IPS-18a (cell line): Measurements from ENCODE around the gene UBE2I.
A peak's percentile ranks its signal among the peaks of the same experiment; 100 is the strongest.

Source experiments
- H3K27ac ChIP-seq: one replicate; pipeline ENCODE4 v1.5.1; 2013; ENCODE audit warnings: low read length
- H3K27me3 ChIP-seq: one replicate; pipeline ENCODE4 v1.6.1; 2013; ENCODE audit warnings: mild to moderate bottlenecking, low read length; ENCODE audit not compliant: control insufficient read depth, insufficient read depth
- H3K36me3 ChIP-seq: one replicate; pipeline ENCODE4 v1.6.1; 2013; ENCODE audit warnings: low read depth, low read length; ENCODE audit not compliant: control insufficient read depth
- H3K4me1 ChIP-seq: one replicate; pipeline ENCODE4 v1.6.1; 2013; ENCODE audit warnings: low read depth, low read length; ENCODE audit not compliant: control insufficient read depth
- H3K4me3 ChIP-seq: one replicate; pipeline ENCODE4 v1.5.1; 2013; ENCODE audit warnings: low read length
- H3K9ac ChIP-seq: one replicate; pipeline ENCODE4 v1.6.1; 2013; ENCODE audit warnings: mild to moderate bottlenecking, low read length, moderate library complexity
- H3K9me3 ChIP-seq: one replicate; pipeline ENCODE4 v1.6.1; 2013; ENCODE audit warnings: low read depth, low read length; ENCODE audit not compliant: control insufficient read depth

The UBE2I gene

GRCh38 chr16:1308977-1309885 is at the start of gene UBE2I:
UBE2I (plus strand) TSS chr16:1309636; CDS start chr16:1314031, 4,395 bp downstream.
- H3K27me3 ChIP-seq: no peaks in the 10 kb centered on the region
- peaks cover 10% of the 10 kb centered on the region for H3K36me3 ChIP-seq
- peak within 1 kb of the TSS; percentile 99 for H3K9ac ChIP-seq
- peak within 1 kb of the TSS; percentile 92 for H3K4me3 ChIP-seq
- peaks cover 3% of the 10 kb centered on the region for H3K4me1 ChIP-seq
- H3K27ac ChIP-seq: peak within 1 kb of the TSS; percentile 100
- no peaks in the 10 kb centered on the region for H3K9me3 ChIP-seq

GRCh38 chr16:1259760-1260068 is 49.7 kb upstream of the UBE2I start:
- peaks cover 43% of the 10 kb centered on the region for H3K27me3 ChIP-seq
- no peaks in the 10 kb centered on the region for H3K9me3 ChIP-seq
- H3K4me3 ChIP-seq: no peak overlapping the region
- no peaks in the 10 kb centered on the region for H3K36me3 ChIP-seq
- H3K27ac ChIP-seq: no peak overlapping the region
- no peak overlapping the region for H3K9ac ChIP-seq
- H3K4me1 ChIP-seq: no peaks in the 10 kb centered on the region

DNA sequence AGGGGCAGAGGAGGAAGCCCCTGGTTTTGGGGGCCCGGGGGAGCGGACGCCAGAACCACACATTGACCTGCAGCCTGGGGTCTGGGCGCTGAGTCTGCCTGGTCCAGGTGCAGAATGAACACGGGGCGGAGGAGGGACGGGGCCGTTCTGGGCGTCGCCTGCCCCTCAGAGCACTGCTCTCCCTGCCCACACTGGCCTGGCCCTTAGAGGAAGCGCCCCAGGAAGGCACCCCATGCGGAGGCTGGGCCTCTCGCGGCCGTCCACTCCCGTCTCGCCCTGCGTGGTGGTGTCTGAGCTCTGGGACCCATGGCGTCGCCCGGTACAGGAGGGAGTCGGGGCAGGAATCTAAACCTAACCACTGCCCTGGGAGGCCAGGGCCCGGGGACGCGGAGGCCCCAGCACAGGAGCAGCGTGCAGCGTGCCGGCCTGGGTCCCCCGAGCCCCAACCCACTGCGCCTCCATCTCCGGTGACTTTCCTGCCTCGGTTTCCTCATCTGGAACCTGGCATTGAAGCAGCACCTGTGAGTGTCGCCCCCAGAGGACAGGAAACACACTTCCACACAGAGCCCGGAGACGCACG is 49.2 kb upstream of the UBE2I start:
- no peaks in the 10 kb centered on the region for H3K9me3 ChIP-seq
- peaks cover 43% of the 10 kb centered on the region for H3K27me3 ChIP-seq
- H3K36me3 ChIP-seq: no peaks in the 10 kb centered on the region
- H3K9ac ChIP-seq: no peak overlapping the region
- no peak overlapping the region for H3K27ac ChIP-seq
- no peak overlapping the region for H3K4me3 ChIP-seq
- no peaks in the 10 kb centered on the region for H3K4me1 ChIP-seq

- H3K27ac ChIP-seq: no peak overlapping the region
- H3K9me3 ChIP-seq: no peaks in the 10 kb centered on the region
- H3K9ac ChIP-seq: no peak overlapping the region
- no peak overlapping the region for H3K4me3 ChIP-seq
- H3K27me3 ChIP-seq: peaks cover 43% of the 10 kb centered on the region
- no peaks in the 10 kb centered on the region for H3K36me3 ChIP-seq
- no peaks in the 10 kb centered on the region for H3K4me1 ChIP-seq
Observed at GRCh38 chr16:1261131-1261892, 48.1 kb upstream of the UBE2I start.

DNA sequence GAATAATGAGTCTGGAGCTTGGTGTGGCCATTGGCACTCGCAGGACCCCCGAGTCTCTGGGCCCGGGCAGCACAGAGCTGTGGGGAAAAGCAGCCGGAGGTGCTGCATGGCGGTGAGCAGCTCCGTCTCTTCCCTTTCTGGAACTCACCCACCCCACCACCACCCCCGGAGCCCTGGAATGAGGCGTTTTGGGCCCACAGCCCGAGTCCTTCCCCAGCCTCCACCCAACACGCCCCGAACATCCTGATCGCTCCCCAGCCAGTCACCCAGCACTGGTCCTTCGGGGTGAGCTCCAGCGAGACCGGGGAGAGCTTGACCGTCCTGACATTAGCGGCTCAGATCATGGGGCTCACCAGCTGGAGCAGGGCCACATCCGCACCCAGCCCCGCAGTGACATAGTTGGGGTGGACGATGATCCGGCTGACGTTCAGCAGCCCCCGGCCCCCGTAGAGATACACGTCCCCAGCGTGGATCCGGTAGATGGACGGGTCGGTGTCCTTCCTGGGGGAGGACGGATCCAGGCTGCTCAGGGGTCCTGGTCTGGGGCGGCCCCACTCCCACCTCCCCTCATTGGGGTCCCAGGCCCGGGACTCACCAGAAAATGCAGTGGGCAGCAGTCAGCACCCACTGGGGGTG is 47.1 kb upstream of the UBE2I start:
- H3K27me3 ChIP-seq: peaks cover 40% of the 10 kb centered on the region
- H3K36me3 ChIP-seq: no peaks in the 10 kb centered on the region
- no peak overlapping the region for H3K4me3 ChIP-seq
- no peak overlapping the region for H3K27ac ChIP-seq
- H3K9me3 ChIP-seq: no peaks in the 10 kb centered on the region
- H3K4me1 ChIP-seq: no peaks in the 10 kb centered on the region
- H3K9ac ChIP-seq: no peak overlapping the region

GRCh38 chr16:1262846-1263221 is 46.6 kb upstream of the UBE2I start:
- Histone ChIP-seq H3K4me1 (no peaks in the 10 kb centered on the region), H3K4me3 (no peak overlapping the region), H3K9ac (no peak overlapping the region), H3K27ac (no peak overlapping the region), H3K27me3 (peaks cover 39% of the 10 kb centered on the region), H3K36me3 (no peaks in the 10 kb centered on the region), H3K9me3 (no peaks in the 10 kb centered on the region)

DNA sequence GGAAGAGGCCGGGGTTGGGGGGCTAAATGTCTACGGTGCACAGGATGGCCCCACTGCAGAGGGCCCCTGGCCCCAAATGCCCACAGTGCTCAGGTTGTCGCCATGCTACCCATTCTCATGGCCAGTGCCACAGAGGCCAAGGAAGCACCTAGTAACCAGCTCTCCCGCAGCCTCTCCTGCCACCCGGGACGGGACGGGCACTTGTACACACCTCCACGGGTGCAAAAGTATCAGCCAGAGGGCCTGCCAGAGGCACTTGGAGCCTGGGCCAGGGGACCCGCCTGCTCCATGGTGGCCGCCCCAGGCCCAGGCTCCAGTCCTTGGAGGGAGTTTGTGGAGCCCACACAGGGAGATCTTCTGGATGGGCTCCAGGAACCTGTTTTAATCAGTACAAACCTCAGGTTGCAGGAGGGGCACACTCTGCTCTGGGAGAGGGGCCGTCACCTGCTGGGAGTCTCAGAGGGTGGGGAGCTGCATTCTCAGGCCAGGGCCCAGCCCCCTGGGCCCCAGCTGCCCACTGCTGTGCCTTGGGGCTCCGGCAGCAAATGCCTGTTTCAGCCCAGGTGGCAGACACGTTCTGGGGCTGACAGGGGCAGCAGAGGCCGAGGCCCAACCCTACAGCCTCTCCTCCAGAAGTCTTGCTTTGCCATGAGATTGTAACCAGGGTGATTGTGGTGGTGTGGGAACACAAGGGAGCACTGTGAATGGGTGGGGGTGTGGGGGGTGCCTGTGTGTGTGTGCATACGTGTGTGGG is 45.7 kb upstream of the UBE2I start:
- H3K4me1 ChIP-seq: no peaks in the 10 kb centered on the region
- no peak overlapping the region for H3K27ac ChIP-seq
- H3K9ac ChIP-seq: no peak overlapping the region
- H3K27me3 ChIP-seq: peaks cover 38% of the 10 kb centered on the region
- no peak overlapping the region for H3K4me3 ChIP-seq
- H3K36me3 ChIP-seq: no peaks in the 10 kb centered on the region
- no peaks in the 10 kb centered on the region for H3K9me3 ChIP-seq

GRCh38 chr16:1264345-1265089 is 44.9 kb upstream of the UBE2I start:
- H3K4me1 ChIP-seq: no peaks in the 10 kb centered on the region
- peaks cover 30% of the 10 kb centered on the region for H3K27me3 ChIP-seq
- H3K4me3 ChIP-seq: no peak overlapping the region
- H3K9ac ChIP-seq: no peak overlapping the region
- no peaks in the 10 kb centered on the region for H3K9me3 ChIP-seq
- H3K27ac ChIP-seq: no peak overlapping the region
- no peaks in the 10 kb centered on the region for H3K36me3 ChIP-seq

GRCh38 chr16:1265090-1265630 is 44.3 kb upstream of the UBE2I start:
- Histone ChIP-seq H3K27ac (no peak overlapping the region), H3K4me1 (no peaks in the 10 kb centered on the region), H3K4me3 (no peak overlapping the region), H3K9me3 (no peaks in the 10 kb centered on the region), H3K27me3 (peaks cover 24% of the 10 kb centered on the region), H3K9ac (no peak overlapping the region), H3K36me3 (no peaks in the 10 kb centered on the region)

GRCh38 chr16:1265826-1266225 is 43.6 kb upstream of the UBE2I start:
- H3K27me3 ChIP-seq: peaks cover 17% of the 10 kb centered on the region
- H3K9me3 ChIP-seq: no peaks in the 10 kb centered on the region
- H3K4me3 ChIP-seq: no peak overlapping the region
- H3K9ac ChIP-seq: no peak overlapping the region
- H3K36me3 ChIP-seq: no peaks in the 10 kb centered on the region
- no peak overlapping the region for H3K27ac ChIP-seq
- no peaks in the 10 kb centered on the region for H3K4me1 ChIP-seq
